NCI-H524 treated with DMSO at 0.1 percent for 48 hours (cell line): ENCODE measurements around the gene UFSP1.
"Not testable (repeated sequence)": the region's sequence is repeated elsewhere in the genome, so short reads cannot be mapped to it uniquely, and the experiment has no call there.

Experiments
- DNase-seq: peaks from one replicate; lab custom pipeline; 2025; lab: John Stamatoyannopoulos, UW

The UFSP1 gene

GRCh38 chr7:100888988-100889750, at the start of gene UFSP1:
Gene UFSP1 (minus strand): TSS chr7:100889715. CDS start chr7:100889271, 444 bp downstream.
- no peak for DNase-seq

DNA sequence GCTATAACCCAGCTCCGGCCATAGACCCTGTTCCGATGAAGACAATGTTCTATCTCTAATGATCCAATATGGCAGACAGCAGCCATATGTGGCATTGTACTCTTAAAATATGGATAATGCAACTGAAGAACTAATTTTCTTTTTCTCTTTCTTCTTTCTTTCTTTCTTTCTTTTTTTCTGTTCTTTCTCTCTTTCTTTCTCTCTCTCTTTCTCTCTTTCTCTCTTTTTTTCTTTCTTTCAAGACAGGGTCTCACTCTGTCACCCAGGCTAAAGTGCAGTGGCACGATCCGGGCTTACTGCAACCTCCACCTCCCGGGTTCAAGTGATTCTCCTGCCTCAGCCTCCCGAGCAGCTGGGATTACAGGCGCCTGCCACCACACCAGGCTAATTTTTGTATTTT, 46.7 kb upstream of the UFSP1 start:
- DNase-seq: not testable (repeated sequence)

DNA sequence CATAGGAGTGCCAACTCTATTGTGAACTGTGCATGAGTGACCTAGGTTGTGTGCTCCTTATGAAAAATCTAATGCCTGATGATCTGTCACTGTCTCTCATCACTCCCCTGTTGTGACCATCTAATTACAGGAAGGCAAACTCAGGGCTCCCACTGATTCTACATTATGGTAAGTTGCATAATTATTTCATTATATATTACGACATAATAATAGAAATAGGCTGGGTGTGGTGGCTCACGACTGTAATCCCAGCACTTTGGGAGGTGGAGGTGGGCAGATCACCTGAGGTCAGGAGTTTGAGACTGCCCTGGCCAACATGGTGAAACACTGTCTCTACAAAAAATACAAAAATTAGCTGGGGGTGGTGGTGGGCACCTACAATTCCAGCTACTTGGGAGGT, 45.9 kb upstream of the UFSP1 start:
- DNase-seq: not testable (repeated sequence)

- DNase-seq: no peak
These were observed 44.2 kb upstream of the UFSP1 start for GRCh38 chr7:100933734-100934133.

DNA sequence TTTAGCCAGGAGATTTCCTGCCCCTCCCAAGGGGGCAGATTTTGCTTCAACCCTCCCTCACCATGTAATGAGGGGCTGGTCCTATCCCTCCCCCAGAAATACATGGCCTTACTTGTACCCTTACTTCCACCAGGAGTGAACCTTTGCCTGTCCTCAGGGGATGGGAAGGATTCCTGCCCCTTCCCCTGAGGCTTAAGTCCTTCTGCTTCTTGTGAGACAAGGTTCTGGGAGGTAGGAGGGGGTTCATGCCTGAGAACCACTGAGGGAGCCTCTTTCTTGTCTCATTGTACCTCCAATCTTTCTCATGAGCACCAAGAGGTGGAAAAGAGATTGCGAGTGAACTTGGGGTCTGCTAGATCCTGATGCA, 40.3 kb upstream of the UFSP1 start:
- no peak for DNase-seq

GRCh38 chr7:100923616-100924015, 34.1 kb upstream of the UFSP1 start:
- not testable (repeated sequence) for DNase-seq

GRCh38 chr7:100921039-100921438, 31.5 kb upstream of the UFSP1 start:
- DNase-seq: no peak

DNA sequence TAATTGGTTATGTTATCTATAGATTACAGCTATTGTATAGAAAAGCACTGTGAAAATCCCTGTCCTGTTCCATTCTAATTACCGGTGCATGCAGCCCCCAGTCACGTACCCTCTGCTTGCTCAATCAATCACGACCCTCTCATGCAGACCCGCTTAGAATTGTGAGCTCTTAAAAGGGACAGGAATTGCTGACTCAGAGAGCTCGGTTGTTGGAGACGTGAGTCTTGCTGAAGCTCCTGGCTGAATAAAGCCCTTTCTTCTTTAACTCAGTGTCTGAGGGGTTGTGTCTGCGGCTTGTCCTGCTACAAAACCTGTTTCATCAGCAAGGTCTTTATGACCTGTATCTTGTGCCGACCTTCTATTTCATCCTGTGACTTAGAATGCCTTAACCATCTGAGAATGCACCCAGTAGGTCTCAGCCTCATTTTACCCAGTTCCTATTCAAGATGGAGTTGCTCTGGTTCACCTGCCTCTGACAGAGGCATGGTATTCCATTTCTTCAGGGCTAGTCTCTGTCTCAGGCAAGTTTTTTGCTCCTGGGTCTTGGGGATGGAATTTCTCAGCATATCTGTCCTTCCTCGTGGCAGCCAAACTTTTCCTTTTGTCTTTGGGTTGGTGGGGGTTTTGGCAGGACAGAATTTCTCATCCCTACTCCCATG, 30.4 kb upstream of the UFSP1 start:
- not testable (repeated sequence) for DNase-seq

GRCh38 chr7:100919335-100919734, 29.8 kb upstream of the UFSP1 start:
- not testable (repeated sequence) for DNase-seq

GRCh38 chr7:100914879-100915447, 25.4 kb upstream of the UFSP1 start:
- DNase-seq: no peak

DNA sequence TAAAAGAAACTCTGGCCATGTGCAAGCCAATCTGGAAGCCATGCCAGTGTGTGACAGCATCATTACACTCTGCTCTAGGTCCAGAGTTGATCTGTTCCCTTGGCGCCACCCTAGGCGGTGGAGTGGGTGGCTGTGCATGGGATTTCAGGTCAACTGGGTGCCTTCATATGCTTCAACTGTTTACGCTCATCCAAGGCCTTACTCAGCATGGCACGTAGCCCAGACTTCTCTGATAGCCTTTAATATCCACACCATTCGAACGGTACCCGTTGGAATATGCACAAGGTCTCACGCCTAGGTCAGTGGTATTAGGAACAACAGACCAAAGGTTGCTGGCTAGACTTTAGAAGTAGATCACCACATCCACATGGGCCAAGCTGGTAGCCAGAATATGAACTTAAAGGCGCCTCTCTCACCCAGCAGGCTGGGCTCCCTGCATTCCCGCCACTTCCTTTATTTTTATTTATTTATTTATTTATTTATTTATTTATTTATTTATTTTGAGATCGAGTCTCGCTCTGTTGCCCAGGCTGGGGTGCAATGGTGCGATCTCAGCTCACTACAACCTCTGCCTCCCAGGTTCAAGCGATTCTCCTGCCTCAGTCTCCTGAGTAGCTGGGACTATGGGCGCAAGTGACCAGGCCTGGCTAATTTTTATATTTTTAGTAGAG, 24.8 kb upstream of the UFSP1 start:
- no peak for DNase-seq

DNA sequence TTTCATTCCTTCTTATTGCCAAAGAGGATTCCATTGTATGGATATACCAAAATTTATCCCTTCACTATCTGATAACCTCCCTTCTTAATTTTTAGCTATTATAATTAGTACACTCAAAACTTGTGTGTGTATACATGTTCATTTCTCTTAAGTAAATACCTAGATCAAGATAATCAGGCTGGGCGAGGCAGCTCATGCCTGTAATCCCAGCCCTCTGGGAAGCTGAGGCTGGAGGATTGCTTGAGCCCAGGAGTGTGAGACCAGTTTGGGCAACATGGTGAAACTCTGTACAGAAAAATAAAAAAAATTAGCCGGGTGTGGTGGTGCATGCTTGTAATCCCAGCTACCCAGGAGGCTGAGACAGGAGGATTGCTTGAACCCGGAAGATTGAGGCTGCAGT, 22.0 kb upstream of the UFSP1 start:
- no peak for DNase-seq

DNA sequence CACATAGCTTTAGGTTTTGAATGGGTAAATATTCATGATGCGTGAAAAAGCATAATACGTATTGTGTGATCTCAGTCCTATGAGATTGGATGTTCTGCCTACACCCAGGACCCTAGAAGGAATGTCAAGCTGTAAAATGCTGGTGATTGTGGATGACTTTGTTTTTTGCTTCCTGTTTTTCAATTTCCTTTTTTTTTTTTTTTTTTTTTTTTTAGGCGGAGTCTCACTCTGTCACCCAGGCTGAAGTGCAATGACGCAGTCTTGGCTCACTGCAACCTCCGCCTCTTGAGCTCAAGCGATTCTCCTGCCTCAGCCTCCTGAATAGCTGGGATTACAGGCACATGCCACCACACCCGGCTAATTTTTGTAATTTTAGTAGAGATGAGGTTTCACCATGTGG, 20.9 kb upstream of the UFSP1 start:
- not testable (repeated sequence) for DNase-seq

DNA sequence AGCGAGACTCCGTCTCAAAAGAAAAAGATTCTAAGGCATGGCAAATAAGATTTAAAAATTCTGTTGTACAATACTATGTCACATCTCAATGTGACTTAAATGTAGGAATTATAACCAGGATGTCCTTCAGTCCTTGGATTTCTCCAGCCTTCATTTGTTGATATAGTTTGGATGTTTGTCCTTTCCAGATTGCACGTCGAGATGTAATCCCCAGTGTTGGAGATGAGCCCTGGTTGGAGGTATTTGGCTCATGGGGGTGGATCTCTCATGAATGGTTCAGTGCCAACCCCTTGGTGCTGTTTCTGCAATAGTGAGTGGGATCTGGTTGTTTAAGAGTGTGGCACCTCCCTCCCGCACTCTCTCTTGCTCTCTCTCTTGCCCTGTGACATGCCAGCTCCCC, 19.0 kb upstream of the UFSP1 start:
- no peak for DNase-seq

GRCh38 chr7:100902638-100903037, 13.1 kb upstream of the UFSP1 start:
- DNase-seq: no peak

- no peak for DNase-seq
These were observed 12.4 kb upstream of the UFSP1 start for GRCh38 chr7:100901921-100902332.

GRCh38 chr7:100900978-100901377, 11.5 kb upstream of the UFSP1 start:
- no peak for DNase-seq

GRCh38 chr7:100899432-100899831, 9.9 kb upstream of the UFSP1 start:
- DNase-seq: no peak

DNA sequence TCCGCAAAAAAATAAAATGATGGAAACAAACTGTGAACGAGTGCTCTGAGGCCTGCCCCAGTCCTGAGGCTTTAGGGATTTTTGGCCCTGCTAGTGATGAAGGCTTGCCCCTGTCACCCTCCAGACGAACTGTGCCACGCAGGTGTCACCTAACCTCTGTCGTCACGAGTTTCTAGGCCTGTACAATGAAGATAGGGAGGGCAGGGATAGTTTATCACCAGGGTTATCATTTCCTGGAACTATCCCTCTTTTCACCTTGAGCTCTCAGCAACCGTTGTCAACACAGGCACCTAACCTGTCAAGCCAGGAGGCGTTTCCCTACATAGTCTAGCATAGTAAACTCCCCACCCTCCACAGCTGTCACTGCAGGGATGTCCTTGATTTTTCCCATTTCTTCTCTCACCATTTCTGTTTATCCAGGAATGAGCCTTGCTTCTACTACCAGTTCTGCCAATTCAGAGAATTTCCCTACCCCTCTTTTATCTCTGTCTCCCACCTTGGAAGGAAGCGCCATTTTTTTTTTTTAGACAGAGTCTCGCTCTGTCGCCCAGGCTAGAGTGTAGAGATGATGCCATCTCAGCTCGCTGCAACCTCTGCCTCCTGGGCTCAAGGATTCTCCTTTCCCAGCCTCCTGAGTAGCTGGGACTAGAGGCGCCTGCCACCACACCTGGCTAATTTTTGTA, 8.4 kb upstream of the UFSP1 start:
- DNase-seq: no peak

DNA sequence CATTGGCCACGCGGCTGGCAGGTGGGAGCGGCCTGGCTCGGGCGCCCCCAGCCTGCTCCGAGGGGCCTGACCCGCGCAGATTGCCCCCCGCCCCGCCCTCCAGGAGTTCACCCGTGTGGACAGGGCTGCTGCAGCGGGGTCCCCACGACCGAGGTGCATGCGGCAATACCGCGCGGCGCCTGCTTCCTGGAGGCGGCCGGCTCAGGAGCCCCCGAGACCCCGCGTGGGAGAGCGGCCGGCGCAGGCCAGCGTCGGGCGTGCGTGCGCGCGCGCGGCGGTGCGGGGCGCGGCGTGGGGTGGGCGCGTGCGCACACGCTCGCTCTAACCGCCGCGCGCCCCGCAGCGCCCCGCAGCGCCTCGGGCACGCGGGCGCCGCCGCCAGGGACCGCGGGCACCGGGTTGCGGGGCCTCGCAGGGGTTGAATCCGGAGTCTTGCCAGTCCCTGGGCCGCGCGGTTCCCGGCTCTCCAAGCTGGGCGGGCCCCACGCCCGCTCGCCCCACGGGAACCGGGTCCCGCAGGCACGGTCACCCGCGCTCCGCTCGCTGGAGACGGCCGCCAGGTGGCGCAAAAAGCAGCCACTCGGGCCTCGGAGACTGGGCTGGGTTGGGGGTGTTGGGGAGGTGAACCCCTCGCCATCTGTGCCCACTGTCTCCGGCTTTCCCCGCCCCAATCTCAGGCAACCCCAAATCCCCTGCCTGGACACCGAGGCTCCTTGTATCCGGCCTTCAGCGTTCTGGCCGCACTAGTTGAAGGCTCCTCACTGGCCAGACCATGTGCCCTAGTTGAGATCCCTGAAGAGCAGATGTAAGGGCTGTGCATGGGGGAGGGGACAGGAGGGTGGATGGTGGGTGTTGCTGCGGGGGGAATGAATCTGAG, 7.5 kb upstream of the UFSP1 start:
- no peak for DNase-seq
